Heart left ventricle (tissue), 16 donors: ENCODE results near the gene CTU2. TPM values are rescaled to one million over a fixed set of nuclear protein-coding genes. Genes with fewer than 3 reads are reported as not detected.

Source experiments
- ATAC-seq, 4 donors: fragments of 200-7000 bp; cut with Tn5 transposase; one replicate each; pipeline ENCODE4 v1.9.1; 2020 to 2022; ENCODE audit warnings: moderate library complexity in 4 of 4, mild to moderate bottlenecking in 3 of 4, moderate number of reproducible peaks in 1 of 4
- DNase-seq, 5 donors: peaks; one replicate each; pipeline ENCODE4 v3.0.0-alpha.2; 2020
- H3K27ac ChIP-seq, 12 donors: fragments of 200-600 bp; sonication (generic) in 4 of 12; one replicate each; pipeline versions ENCODE4 v1.5.0 to v1.8.0; 2016 to 2022; ENCODE audit warnings: mild to moderate bottlenecking in 2 of 12
- H3K27me3 ChIP-seq, 9 donors: fragments of 200-600 bp; sonication (generic) in 2 of 9; one replicate each; pipeline versions ENCODE4 v1.5.1 to v1.8.0; 2016 to 2022; ENCODE audit warnings: mild to moderate bottlenecking in 3 of 9
- H3K36me3 ChIP-seq, 9 donors: fragments of 200-600 bp; sonication (generic) in 2 of 9; one replicate each; pipeline versions ENCODE4 v1.5.0 to v1.8.0; 2018 to 2022; ENCODE audit warnings: mild to moderate bottlenecking in 2 of 9
- H3K4me1 ChIP-seq, 12 donors: fragments of 200-600 bp; sonication (generic) in 4 of 12; one replicate each; pipeline versions ENCODE4 v1.5.0 to v1.8.0; 2016 to 2022; ENCODE audit warnings: mild to moderate bottlenecking in 3 of 12
- H3K4me3 ChIP-seq, 12 donors: fragments of 200-600 bp; sonication (generic) in 4 of 12; one replicate each; pipeline versions ENCODE4 v1.5.0 to v1.8.0; 2017 to 2022; ENCODE audit warnings: mild to moderate bottlenecking in 9 of 12, moderate library complexity in 4 of 12
- H3K9me3 ChIP-seq, 12 donors: fragments of 200-600 bp; sonication (generic) in 4 of 12; one replicate each; pipeline versions ENCODE4 v1.5.0 to v1.8.0; 2016 to 2022; ENCODE audit warnings: mild to moderate bottlenecking in 1 of 12
- POLR2A ChIP-seq, 2 donors: fragments of 450-650 bp; IDR thresholded peaks; one replicate each; pipeline ENCODE4 v1.6.1; 2017; ENCODE audit warnings: antibody characterized with exemption in 2 of 2, mild to moderate bottlenecking in 2 of 2, moderate library complexity in 2 of 2
- WGBS, 4 donors: extraction: QIAGEN DNeasy Blood & Tissue Kit in 2 of 4; methylation state at CpG; one replicate each; pipeline versions ENCODE4 v1.1.5 to v1.1.7; 2013 to 2018; 5-methylcytosine and 5-hydroxymethylcytosine counted together
- intact Hi-C, 10 donors: fragments of 100-400 bp; cut with DNase I; formaldehyde crosslinking; loops; one replicate each; pipeline versions ENCODE4 v1.11.1 to v1.14.2; 2022
- polyA plus RNA-seq, 2 donors: library from polyadenylated mRNA; stranded (reverse); fragments of 200-250 nt; gene quantifications; one replicate each; pipeline ENCODE4 v1.2.3, GENCODE V29; 2013
- total RNA-seq, 9 donors: library from RNA; depleted of rRNA in 2 of 9; stranded (reverse); fragments of >200 nt in 2 of 9; fragmentation: NEBNext Ultra II Directional in 3 of 9; extraction: Animal tissue kit (Norgen Biotek cat#: 25700) in 3 of 9; gene quantifications; one replicate each; pipeline versions ENCODE4 v1.1.0 to v1.2.4, GENCODE V29; 2016 to 2023
- TF ChIP-seq, protein P1 (sequence below), 12 donors: fragments of 200-600 bp; sonication (generic) in 4 of 12; IDR thresholded peaks; one replicate each; pipeline versions ENCODE4 v1.5.0 to v1.8.0; 2018 to 2022; ENCODE audit warnings: antibody characterized with exemption in 12 of 12, mild to moderate bottlenecking in 5 of 12
- donor health status: ischemic (EF 13 %, LVEDD 7.1; RV severe dilation, severe dysfunction).
- donor health status: healthy with polysubstance abuse.
- donor health status: DM: no; HTN: yes; CAD: no.
- donor health status: DM: no; HTN: no; CAD: no.
- donor health status: ischemic (EF 25% LVEDD 6.9; RV normal size, moderate dysfunction).
- donor health status: ischemic (EF 25% LVEDD 5.7; RV mildly dilated, moderate dysfunction).
- donor health status: healthy.
- donor health status: DM: yes; HTN: yes; CAD: no.
- donor health status: ischemic (EF 35%, LVEDD 5.7; RV mildly dilated, moderate dysfunction).
- donor health status: nonischemic (EF 11% LVEDD 7.7; RV severe dilation, severe dysfunction).
- donor health status: DM: yes; HTN: yes; CAD: no.
- donor health status: PGD.
- donor health status: ischemic (EF 29% LVEDD 5.4; RV normal size, mild dysfunction).
- donor health status: nonischemic (EF 23%, LVEDD 6.1; RV moderate dilation, normal function).

Gene CTU2
- total and polyA plus RNA-seq, 11 donors = 6.5 to 20.8 (median 13.0) TPM

- ATAC-seq (no peak), DNase-seq (no peak)
- TF ChIP-seq, protein P1, sequence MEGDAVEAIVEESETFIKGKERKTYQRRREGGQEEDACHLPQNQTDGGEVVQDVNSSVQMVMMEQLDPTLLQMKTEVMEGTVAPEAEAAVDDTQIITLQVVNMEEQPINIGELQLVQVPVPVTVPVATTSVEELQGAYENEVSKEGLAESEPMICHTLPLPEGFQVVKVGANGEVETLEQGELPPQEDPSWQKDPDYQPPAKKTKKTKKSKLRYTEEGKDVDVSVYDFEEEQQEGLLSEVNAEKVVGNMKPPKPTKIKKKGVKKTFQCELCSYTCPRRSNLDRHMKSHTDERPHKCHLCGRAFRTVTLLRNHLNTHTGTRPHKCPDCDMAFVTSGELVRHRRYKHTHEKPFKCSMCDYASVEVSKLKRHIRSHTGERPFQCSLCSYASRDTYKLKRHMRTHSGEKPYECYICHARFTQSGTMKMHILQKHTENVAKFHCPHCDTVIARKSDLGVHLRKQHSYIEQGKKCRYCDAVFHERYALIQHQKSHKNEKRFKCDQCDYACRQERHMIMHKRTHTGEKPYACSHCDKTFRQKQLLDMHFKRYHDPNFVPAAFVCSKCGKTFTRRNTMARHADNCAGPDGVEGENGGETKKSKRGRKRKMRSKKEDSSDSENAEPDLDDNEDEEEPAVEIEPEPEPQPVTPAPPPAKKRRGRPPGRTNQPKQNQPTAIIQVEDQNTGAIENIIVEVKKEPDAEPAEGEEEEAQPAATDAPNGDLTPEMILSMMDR (IDR thresholded peaks at IDR 0.05) = no peak
- no peak for TF ChIP-seq POLR2A (IDR thresholded peaks at IDR 0.05)
- peaks cover 0 to 47% (median 39%) of the 10 kb centered on the region in 9 donors for H3K36me3 ChIP-seq
- H3K4me3 ChIP-seq = no peak overlapping the region
- intact Hi-C loops = loop anchor here in 1 of 10 donors (5.0 kb wide), 1 partner anchor 107 kb away; no protein-coding TSS in a partner anchor
- WGBS, 4 donors = 93 to 100% (median 95%) methylated on average over 3 to 16 of the region's 16 CpGs
- H3K9me3 ChIP-seq = no peaks in the 10 kb centered on the region
- H3K4me1 ChIP-seq = peaks cover 4 to 52% (median 35%) of the 10 kb centered on the region in 12 donors
- no peaks in the 10 kb centered on the region for H3K27me3 ChIP-seq
- peak overlapping the region in 1 of 12 donors; percentile 97 for H3K27ac ChIP-seq
Observed at GRCh38 chr16:88699180-88699579, 7.1 kb upstream of the CTU2 start.

DNA sequence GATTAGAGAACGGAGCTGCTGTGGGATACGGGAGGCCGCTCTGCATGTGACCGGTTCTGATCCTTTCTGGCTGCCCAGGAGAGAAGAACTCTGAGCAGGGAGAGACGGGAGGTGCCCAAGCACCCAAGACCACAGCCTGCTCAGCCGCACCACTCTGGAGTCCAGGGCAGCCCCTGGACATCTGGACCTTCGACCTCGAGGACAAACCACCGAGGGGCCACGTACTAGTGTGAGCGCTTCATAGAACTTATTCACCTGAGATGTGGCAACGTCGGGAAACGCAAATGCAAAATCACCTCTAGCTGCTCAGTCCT lies 6.0 kb upstream of the CTU2 start:
- DNase-seq (no peak), ATAC-seq (no peak)
- H3K27me3 ChIP-seq = no peaks in the 10 kb centered on the region
- WGBS, 4 donors = 79 to 81% (median 80%) methylated on average over 14 of the region's 14 CpGs
- peak overlapping the region in 10 of 12 donors; percentile 54 to 97 (median 76) for H3K27ac ChIP-seq
- H3K36me3 ChIP-seq = peaks cover 0 to 47% (median 39%) of the 10 kb centered on the region in 9 donors
- TF ChIP-seq POLR2A (IDR thresholded peaks at IDR 0.05) = no peak
- TF ChIP-seq, protein P1 (IDR thresholded peaks at IDR 0.05) = no peak
- intact Hi-C loops = loop anchor here in 3 of 10 donors (5.0 to 10.0 kb wide), 3 partner anchors 48 to 245 kb away; partner anchors contain the start of genes CYBA (in 1 of the 3) and ZFPM1 (in 1 of the 3)
- H3K9me3 ChIP-seq = no peaks in the 10 kb centered on the region
- H3K4me1 ChIP-seq = peaks cover 4 to 63% (median 46%) of the 10 kb centered on the region in 12 donors
- H3K4me3 ChIP-seq = peak overlapping the region in 4 of 12 donors; percentile 20 to 99 (median 32)

GRCh38 chr16:88700636-88701482 lies 5.4 kb upstream of the CTU2 start:
- Histone ChIP-seq H3K4me1 (peaks cover 4 to 66% (median 49%) of the 10 kb centered on the region in 12 donors), H3K27me3 (no peaks in the 10 kb centered on the region), H3K9me3 (no peaks in the 10 kb centered on the region), H3K36me3 (peaks cover 0 to 45% (median 39%) of the 10 kb centered on the region in 9 donors), H3K4me3 (peak overlapping the region in 9 of 12 donors; percentile 13 to 99 (median 32)), H3K27ac (peak overlapping the region; percentile 54 to 97 (median 76))
- ATAC-seq (peak; percentile 81 to 91 (median 83)), DNase-seq (peak; percentile 94 to 97 (median 96))
- 37 to 55% (median 50%) methylated on average over 28 to 42 of the region's 42 CpGs for WGBS, 4 donors
- TF ChIP-seq, protein P1 (IDR thresholded peaks at IDR 0.05) = no peak
- TF ChIP-seq POLR2A (IDR thresholded peaks at IDR 0.05) = peak in 1 of 2 donors; percentile 15
- intact Hi-C loops = loop anchor here in 3 of 10 donors (5.0 to 10.0 kb wide), 3 partner anchors 49 to 246 kb away; partner anchors contain the start of genes CYBA (in 1 of the 3) and ZFPM1 (in 1 of the 3)
